ENCODE data around the gene SYDE2.

- TF ChIP-seq CTCF (conservative IDR thresholded peaks at IDR 0.05 in 1 of 2, IDR thresholded peaks at IDR 0.05 in 1 of 2; ENCODE audit: extremely low read depth in 1 of 2, insufficient read depth in 1 of 2, low read depth in 1 of 2, low read length in 2 of 2) (no peak), EZH2 (IDR thresholded peaks at IDR 0.05; ENCODE audit: borderline replicate concordance, low read length) (no peak)
Observed at GRCh38 chr1:85202864-85203255, 2.0 kb upstream of the SYDE2 start.
